Astrocyte of the spinal cord (primary cell): ENCODE measurements around the gene CNTNAP5.

Experiments
- DNase-seq: peaks from one replicate; pipeline ENCODE4 v3.0.0; 2011; ENCODE audit warnings: low read depth, low spot score
- H3K4me3 ChIP-seq: 2 replicates; pipeline ENCODE4 v1.5.1; 2011; ENCODE audit warnings: low read depth, mild to moderate bottlenecking, low read length, moderate library complexity
- in situ Hi-C: cut with HindIII; loops from 2 replicates; pipeline ENCODE4 v1.10.0; 2017; ENCODE audit warnings: low sequenced_read_pairs
- TF ChIP-seq, protein P1 (sequence below): IDR thresholded peaks from 2 replicates; pipeline ENCODE4 v1.5.1; 2012; ENCODE audit warnings: low read depth, mild to moderate bottlenecking, low read length, inconsistent platforms

CNTNAP5 gene

DNA sequence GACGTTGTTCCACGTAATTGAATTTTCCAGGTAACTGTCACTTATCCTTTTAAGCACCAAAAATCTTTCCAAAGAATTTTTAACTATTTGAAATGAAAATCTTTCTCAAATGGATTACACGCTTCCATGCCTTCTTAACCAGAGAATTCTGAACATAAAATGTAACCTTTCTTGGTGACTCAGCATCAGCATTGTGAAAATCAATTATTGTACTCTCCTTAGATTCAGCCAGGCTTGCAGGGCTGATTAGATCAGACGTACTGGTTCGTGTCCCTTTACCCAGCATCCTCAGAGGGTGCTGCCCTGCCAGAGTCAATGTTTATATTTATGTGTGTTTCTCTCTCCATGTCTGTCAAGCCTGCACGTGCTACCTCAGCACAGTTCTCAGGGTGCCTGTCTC is 623.9 kb downstream of the CNTNAP5 start:
- no peak for DNase-seq
- TF ChIP-seq, protein P1, sequence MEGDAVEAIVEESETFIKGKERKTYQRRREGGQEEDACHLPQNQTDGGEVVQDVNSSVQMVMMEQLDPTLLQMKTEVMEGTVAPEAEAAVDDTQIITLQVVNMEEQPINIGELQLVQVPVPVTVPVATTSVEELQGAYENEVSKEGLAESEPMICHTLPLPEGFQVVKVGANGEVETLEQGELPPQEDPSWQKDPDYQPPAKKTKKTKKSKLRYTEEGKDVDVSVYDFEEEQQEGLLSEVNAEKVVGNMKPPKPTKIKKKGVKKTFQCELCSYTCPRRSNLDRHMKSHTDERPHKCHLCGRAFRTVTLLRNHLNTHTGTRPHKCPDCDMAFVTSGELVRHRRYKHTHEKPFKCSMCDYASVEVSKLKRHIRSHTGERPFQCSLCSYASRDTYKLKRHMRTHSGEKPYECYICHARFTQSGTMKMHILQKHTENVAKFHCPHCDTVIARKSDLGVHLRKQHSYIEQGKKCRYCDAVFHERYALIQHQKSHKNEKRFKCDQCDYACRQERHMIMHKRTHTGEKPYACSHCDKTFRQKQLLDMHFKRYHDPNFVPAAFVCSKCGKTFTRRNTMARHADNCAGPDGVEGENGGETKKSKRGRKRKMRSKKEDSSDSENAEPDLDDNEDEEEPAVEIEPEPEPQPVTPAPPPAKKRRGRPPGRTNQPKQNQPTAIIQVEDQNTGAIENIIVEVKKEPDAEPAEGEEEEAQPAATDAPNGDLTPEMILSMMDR = no peak
- in situ Hi-C loops = no loop called here
- H3K4me3 ChIP-seq = no peak overlapping the region

DNA sequence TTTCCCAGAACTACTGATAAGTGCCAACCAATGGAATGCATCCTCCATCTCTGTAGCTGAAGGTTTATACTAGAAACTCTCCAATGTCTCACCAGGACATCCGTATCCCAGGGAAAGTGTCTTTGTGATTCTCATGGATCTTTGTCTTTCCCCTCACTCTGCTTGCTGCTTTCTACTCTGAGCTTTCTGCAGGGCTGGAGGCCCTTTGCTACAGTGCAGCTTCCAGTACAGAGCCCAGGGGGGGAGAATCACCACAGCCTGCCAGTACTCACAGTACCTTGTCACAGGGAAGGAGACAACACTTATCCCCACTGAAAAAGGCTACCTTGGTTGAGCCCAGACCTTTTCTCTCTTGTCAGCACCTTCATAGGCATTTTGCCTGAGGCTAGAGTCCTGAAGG is 627.0 kb downstream of the CNTNAP5 start:
- in situ Hi-C loops = no loop called here
- DNase-seq = no peak
- no peak overlapping the region for H3K4me3 ChIP-seq
- TF ChIP-seq, protein P1 = no peak

DNA sequence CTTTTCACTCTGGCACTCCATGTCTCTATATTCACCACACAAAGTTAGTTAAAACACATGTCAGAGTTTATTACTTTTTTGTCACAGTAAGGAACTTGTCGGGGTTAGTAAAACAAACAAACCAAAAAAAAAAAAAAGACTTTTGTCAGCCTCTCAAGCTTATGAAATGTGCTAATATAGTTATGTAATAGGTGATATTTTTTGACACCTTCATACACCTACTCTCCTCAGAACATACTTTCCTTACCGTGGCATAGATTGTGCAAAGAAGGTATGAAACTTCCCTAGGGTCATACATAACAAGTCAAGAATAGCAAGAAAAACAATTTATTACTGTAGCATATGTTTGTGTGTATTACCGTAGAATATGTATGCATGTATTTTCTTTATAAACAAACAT is 633.3 kb downstream of the CNTNAP5 start:
- TF ChIP-seq, protein P1 = no peak
- in situ Hi-C loops = no loop called here

DNA sequence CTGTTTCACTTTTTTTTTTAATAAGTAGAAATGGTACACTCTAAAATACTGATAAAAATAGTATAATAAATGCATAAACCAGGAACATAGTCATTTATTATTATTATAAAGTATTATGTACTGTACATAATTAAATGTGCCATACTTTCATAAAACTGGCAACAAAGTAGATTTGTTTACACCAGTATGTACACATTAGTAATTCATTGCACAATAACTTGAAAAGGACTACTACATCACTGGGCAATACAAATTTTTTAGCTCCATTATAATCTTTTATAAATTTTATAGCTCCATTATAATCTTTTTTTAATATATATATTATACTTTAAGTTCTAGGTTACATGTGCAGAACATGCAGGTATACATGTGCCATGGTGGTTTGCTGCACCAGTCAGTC is 636.5 kb downstream of the CNTNAP5 start:
- TF ChIP-seq, protein P1 = no peak
- in situ Hi-C loops = no loop called here
- no peak overlapping the region for H3K4me3 ChIP-seq
- DNase-seq = no peak

More for the DNA sequence above, 633.3 kb downstream of the CNTNAP5 start:
- DNase-seq = no peak
- no peak overlapping the region for H3K4me3 ChIP-seq

DNA sequence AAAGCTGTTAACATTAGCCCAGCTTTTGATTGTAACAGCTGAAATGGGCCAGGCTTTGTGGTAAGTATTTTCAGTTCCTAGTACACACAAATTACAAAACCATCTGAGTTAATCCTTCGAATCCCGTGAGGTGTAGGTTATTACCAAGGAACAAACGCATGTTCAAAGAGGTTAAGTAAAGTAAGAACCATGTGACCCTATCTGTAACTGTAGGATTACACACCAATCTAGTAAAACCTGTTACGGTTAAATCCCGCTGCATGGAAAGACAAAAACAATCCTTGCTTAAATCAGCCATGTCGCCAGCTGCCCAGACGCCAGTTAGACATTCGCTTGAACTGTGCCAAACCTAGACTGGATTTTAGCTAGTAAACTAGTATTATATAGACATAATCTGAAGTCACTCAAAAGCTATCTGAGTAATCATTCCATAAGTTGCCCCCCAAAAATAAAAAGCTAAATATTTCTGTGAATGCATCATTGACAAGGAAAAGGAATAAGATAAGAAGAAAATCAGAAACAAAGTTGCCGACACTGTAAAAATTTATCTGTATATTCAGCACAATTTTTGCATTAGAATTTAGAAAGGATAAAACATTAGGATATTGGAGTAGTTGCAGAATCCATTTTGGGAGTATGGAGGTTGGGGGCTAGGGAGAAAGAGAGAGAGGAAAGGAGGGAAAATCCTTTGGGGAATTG is 638.0 kb downstream of the CNTNAP5 start:
- DNase-seq = no peak
- TF ChIP-seq, protein P1 = no peak
- H3K4me3 ChIP-seq = no peak overlapping the region
- in situ Hi-C loops = no loop called here

DNA sequence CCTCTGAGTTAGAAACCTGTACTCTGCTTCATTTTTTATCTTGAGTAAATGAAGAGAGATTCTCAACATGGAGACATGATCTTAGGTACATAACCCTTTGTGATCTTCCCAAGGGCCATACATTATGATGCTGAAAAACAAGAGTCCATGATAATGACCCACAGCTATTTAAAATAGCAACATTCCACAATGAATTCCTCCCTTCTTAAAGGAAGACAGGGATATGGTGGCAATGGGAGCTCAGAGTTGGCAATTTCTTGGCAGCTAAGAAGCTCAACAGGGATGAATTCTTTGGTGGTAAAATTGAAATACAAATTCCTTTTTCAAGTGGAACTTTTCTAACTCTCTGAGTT is 638.5 kb downstream of the CNTNAP5 start:
- in situ Hi-C loops = no loop called here
- no peak for DNase-seq
- no peak overlapping the region for H3K4me3 ChIP-seq
- TF ChIP-seq, protein P1 = no peak
